Cardiac muscle cell (in vitro differentiated cells and primary cell): Measurements from ENCODE around the gene SLC1A4. TPM values are rescaled to one million over a fixed set of nuclear protein-coding genes. Genes with fewer than 3 reads are reported as not detected.

Experiments
- DNase-seq, 2 donors: peaks; one replicate each; pipeline versions ENCODE4 v3.0.0 to v3.0.0-alpha.2; 2010 to 2017; ENCODE audit warnings: low read depth in 1 of 2, low spot score in 1 of 2
- H3K27ac ChIP-seq: fragments of 200-600 bp; sonication (generic); 2 replicates; pipeline ENCODE4 v1.5.1; 2016
- H3K27me3 ChIP-seq: fragments of 200-600 bp; sonication (generic); 2 replicates; pipeline ENCODE4 v1.6.0; 2016; ENCODE audit warnings: control low read depth
- H3K36me3 ChIP-seq: fragments of 200-600 bp; sonication (generic); 2 replicates; pipeline ENCODE4 v1.5.1; 2016; ENCODE audit warnings: control low read depth
- H3K4me1 ChIP-seq: fragments of 200-600 bp; sonication (generic); 2 replicates; pipeline ENCODE4 v1.8.1; 2017; ENCODE audit warnings: low read depth, mild to moderate bottlenecking, mixed run types
- H3K4me3 ChIP-seq: fragments of 200-600 bp; sonication (generic); 2 replicates; pipeline ENCODE4 v1.5.1; 2016; ENCODE audit warnings: mild to moderate bottlenecking
- H3K9me3 ChIP-seq: fragments of 200-600 bp; sonication (generic); 2 replicates; pipeline ENCODE4 v1.5.1; 2017; ENCODE audit warnings: low read depth, mild to moderate bottlenecking, control low read depth
- polyA plus RNA-seq: library from polyadenylated mRNA; unstranded; fragments of >200 nt; fragmentation: Nextera tagmentation; extraction: Ambion mirVana; gene quantifications from 2 replicates; pipeline ENCODE4 v1.2.1, GENCODE V29; 2016
- total RNA-seq: library from RNA; depleted of rRNA; stranded (reverse); fragments of >200 nt; gene quantifications from 2 replicates; pipeline ENCODE4 v1.2.3, GENCODE V29; 2016
- TF ChIP-seq, protein P1 (sequence below): IDR thresholded peaks from 2 replicates; pipeline ENCODE4 v1.5.1; 2012; ENCODE audit warnings: low read depth, mild to moderate bottlenecking, low read length

Gene SLC1A4
- total and polyA plus RNA-seq, 2 experiments from 2014 or later: 31.7 to 37.1 TPM

DNA sequence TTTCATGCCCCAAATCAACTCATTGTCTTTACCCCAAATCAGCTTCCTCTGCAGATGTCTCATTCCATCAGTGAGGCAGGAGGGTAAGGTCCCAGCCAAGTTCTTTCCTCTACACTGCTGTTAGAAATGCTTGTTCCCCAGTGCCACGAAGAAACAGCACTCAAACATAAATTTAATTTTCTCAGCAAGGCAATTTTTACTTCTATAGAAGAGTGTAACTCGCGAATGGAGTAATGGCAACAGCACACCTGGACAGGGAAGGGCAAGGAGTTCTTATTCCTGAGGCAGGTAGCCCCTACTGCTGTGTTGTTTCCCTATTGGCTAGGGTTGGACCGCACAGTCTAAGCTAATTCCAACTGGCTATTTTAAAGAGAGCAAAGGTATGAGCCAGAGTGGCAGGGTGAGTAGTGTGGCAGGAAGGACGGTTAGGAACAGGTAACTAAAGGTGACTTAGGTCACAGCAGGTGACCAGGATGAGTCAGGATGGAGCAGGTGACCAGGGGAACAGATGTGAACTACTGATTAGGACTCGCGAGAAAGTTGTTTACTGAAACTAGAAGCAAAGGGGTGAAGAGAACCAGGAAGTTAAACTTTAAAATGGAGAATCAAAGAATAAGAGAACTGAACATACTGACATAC, 55.0 kb downstream of the SLC1A4 start:
- H3K4me1 ChIP-seq: no peaks in the 10 kb centered on the region
- TF ChIP-seq, protein P1, sequence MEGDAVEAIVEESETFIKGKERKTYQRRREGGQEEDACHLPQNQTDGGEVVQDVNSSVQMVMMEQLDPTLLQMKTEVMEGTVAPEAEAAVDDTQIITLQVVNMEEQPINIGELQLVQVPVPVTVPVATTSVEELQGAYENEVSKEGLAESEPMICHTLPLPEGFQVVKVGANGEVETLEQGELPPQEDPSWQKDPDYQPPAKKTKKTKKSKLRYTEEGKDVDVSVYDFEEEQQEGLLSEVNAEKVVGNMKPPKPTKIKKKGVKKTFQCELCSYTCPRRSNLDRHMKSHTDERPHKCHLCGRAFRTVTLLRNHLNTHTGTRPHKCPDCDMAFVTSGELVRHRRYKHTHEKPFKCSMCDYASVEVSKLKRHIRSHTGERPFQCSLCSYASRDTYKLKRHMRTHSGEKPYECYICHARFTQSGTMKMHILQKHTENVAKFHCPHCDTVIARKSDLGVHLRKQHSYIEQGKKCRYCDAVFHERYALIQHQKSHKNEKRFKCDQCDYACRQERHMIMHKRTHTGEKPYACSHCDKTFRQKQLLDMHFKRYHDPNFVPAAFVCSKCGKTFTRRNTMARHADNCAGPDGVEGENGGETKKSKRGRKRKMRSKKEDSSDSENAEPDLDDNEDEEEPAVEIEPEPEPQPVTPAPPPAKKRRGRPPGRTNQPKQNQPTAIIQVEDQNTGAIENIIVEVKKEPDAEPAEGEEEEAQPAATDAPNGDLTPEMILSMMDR: no peak
- H3K27ac ChIP-seq: no peak overlapping the region
- H3K9me3 ChIP-seq: no peaks in the 10 kb centered on the region
- H3K4me3 ChIP-seq: no peak overlapping the region
- no peaks in the 10 kb centered on the region for H3K27me3 ChIP-seq
- H3K36me3 ChIP-seq: no peaks in the 10 kb centered on the region
- no peak for DNase-seq

GRCh38 chr2:65045651-65046050, 56.5 kb downstream of the SLC1A4 start:
- peak in 1 of 2 donors; percentile 48 for DNase-seq
- Histone ChIP-seq H3K36me3 (no peaks in the 10 kb centered on the region), H3K27ac (no peak overlapping the region)

GRCh38 chr2:65046633-65047407, 57.6 kb downstream of the SLC1A4 start:
- H3K36me3 ChIP-seq: no peaks in the 10 kb centered on the region
- H3K4me3 ChIP-seq: no peak overlapping the region
- TF ChIP-seq, protein P1: no peak
- H3K27me3 ChIP-seq: no peaks in the 10 kb centered on the region
- H3K9me3 ChIP-seq: no peaks in the 10 kb centered on the region
- H3K4me1 ChIP-seq: no peaks in the 10 kb centered on the region
- H3K27ac ChIP-seq: no peak overlapping the region
- DNase-seq: no peak

More at GRCh38 chr2:65045651-65046050, 56.5 kb downstream of the SLC1A4 start:
- Histone ChIP-seq H3K9me3 (no peaks in the 10 kb centered on the region), H3K4me1 (no peaks in the 10 kb centered on the region), H3K4me3 (no peak overlapping the region), H3K27me3 (no peaks in the 10 kb centered on the region)
- TF ChIP-seq, protein P1: no peak

DNA sequence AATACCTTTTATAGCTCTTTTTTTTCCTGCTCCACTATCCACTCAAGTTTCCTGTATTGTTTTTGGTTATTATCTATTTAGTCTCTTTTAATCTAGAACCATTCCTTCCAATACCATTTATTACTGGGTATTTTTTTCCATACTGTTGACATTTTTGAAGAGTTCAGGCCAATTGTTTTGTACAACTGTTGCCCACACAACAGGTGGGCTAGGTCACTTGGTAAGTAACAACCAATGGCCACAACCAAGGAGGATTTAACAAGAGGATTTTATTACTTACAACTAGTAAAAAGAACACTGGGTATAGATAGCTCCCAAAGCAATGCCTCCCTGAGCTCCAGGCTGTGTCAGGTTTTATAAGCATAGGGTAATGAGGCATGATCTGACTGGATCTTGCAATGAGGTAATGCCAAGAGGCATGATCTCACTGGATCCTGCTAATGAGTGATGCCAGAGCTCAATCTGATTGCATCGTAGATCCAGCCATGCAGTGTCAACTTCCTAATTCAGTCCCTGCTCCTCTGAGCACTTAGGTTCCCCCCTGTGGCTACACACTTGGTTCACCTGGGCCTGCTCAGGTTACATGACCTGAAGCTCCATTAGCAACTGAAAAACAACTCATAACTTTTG, 59.9 kb downstream of the SLC1A4 start:
- no peaks in the 10 kb centered on the region for H3K9me3 ChIP-seq
- no peak overlapping the region for H3K27ac ChIP-seq
- no peaks in the 10 kb centered on the region for H3K4me1 ChIP-seq
- H3K4me3 ChIP-seq: no peak overlapping the region
- no peaks in the 10 kb centered on the region for H3K27me3 ChIP-seq
- TF ChIP-seq, protein P1: no peak
- no peaks in the 10 kb centered on the region for H3K36me3 ChIP-seq
- no peak for DNase-seq

- Histone ChIP-seq H3K9me3 (no peaks in the 10 kb centered on the region), H3K36me3 (no peaks in the 10 kb centered on the region), H3K27ac (no peak overlapping the region), H3K27me3 (no peaks in the 10 kb centered on the region), H3K4me1 (no peaks in the 10 kb centered on the region), H3K4me3 (no peak overlapping the region)
- TF ChIP-seq, protein P1: no peak
- DNase-seq: no peak
Measured at GRCh38 chr2:65050931-65051330, 61.7 kb downstream of the SLC1A4 start.
